Activated naive CD8-positive, alpha-beta T cell (primary cell): Measurements from ENCODE around the gene USP10.
A peak's percentile ranks its signal among the peaks of the same experiment; 100 is the strongest.
"Not testable (repeated sequence)": the region's sequence is repeated elsewhere in the genome, so short reads cannot be mapped to it uniquely, and the experiment has no call there.

Source experiments
- H3K27ac Mint-ChIP-seq: one replicate; pipeline ENCODE4 v1.8.0; 2021; ENCODE audit warnings: mixed read lengths
- H3K27me3 Mint-ChIP-seq: one replicate; pipeline ENCODE4 v1.8.0; 2021; ENCODE audit warnings: mixed read lengths
- H3K36me3 Mint-ChIP-seq: one replicate; pipeline ENCODE4 v1.8.0; 2021; ENCODE audit warnings: mixed read lengths
- H3K4me1 Mint-ChIP-seq: one replicate; pipeline ENCODE4 v1.8.0; 2021; ENCODE audit warnings: low read depth, mixed read lengths
- H3K4me3 Mint-ChIP-seq: one replicate; pipeline ENCODE4 v1.8.0; 2021; ENCODE audit warnings: mild to moderate bottlenecking, mixed read lengths
- H3K9me3 Mint-ChIP-seq: one replicate; pipeline ENCODE4 v1.8.0; 2021; ENCODE audit warnings: low read depth, mixed read lengths

The USP10 gene

DNA sequence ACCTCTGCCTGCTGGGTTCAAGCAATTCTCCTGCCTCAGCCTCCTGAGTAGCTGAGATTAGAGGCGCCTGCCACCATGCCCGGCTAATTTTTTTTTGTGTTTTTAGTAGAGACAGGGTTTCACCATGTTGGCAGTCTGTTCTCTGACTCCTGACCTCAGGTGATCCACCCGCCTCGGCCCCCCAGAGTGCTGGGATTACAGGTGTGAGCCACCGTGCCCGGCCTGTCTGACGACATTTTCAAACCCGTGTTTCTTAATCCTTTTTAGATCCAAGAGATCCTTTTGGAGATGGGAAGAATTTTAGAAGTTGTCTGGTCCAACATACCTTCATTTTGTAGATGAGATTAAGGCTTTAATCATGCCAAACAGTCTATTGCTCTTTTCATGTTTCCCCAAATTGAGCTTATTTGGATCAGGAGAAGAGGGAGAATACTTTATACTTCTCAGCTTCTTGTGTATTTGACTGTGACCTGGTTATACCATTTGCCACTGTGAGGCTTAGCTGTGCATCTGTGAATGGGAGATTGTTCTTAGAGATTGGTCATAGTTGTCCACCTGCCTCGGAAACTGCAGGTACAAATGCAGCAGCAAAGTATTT is 25.8 kb downstream of the USP10 start:
- no peaks in the 10 kb centered on the region for H3K27me3 Mint-ChIP-seq
- H3K4me3 Mint-ChIP-seq = peak overlapping the region; percentile 63

DNA sequence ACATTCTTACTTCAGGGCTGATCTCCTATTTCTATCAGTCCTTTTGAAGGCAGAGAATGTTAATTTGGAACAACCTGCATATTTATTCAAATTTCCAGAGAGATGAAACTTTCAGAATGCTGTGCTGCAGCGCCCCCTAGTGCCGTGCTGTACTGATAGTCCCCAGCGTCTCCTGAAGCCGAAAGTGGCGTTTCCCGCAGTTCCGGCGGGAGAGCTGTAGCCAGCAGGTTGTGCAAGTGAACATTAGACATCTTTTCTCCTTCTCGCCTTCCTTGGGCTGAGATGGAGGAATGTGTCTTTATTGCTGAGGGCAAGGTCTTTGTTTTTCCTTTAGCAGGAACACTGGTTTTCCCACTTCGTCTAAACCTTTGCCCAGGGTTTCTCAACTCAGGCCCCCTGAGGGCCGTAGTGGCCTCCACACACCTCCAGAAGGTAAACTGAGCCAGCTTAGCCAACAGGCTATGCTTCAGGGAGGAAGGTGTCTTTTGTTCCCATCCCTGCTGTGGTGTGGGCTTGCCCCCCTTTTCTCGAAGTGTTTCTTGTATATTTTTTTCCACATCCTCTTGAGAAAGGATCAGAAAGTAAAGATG is 26.4 kb downstream of the USP10 start:
- H3K9me3 Mint-ChIP-seq = no peaks in the 10 kb centered on the region

More for the DNA sequence above, 25.8 kb downstream of the USP10 start:
- Mint-ChIP-seq H3K36me3 (no peaks in the 10 kb centered on the region), H3K9me3 (no peaks in the 10 kb centered on the region), H3K27ac (no peak overlapping the region), H3K4me1 (peaks cover 78% of the 10 kb centered on the region)

GRCh38 chr16:84726669-84727467 is 27.1 kb downstream of the USP10 start:
- Mint-ChIP-seq H3K4me3 (no peak overlapping the region), H3K27me3 (no peaks in the 10 kb centered on the region), H3K9me3 (no peaks in the 10 kb centered on the region), H3K36me3 (no peaks in the 10 kb centered on the region), H3K27ac (no peak overlapping the region), H3K4me1 (peaks cover 81% of the 10 kb centered on the region)

More for the DNA sequence above, 26.4 kb downstream of the USP10 start:
- no peaks in the 10 kb centered on the region for H3K36me3 Mint-ChIP-seq
- peaks cover 78% of the 10 kb centered on the region for H3K4me1 Mint-ChIP-seq
- H3K4me3 Mint-ChIP-seq = peak overlapping the region; percentile 63
- no peak overlapping the region for H3K27ac Mint-ChIP-seq
- H3K27me3 Mint-ChIP-seq = no peaks in the 10 kb centered on the region

GRCh38 chr16:84728853-84729424 is 29.1 kb downstream of the USP10 start:
- Mint-ChIP-seq H3K36me3 (no peaks in the 10 kb centered on the region), H3K9me3 (no peaks in the 10 kb centered on the region), H3K27ac (no peak overlapping the region), H3K27me3 (no peaks in the 10 kb centered on the region), H3K4me1 (peaks cover 63% of the 10 kb centered on the region), H3K4me3 (no peak overlapping the region)

DNA sequence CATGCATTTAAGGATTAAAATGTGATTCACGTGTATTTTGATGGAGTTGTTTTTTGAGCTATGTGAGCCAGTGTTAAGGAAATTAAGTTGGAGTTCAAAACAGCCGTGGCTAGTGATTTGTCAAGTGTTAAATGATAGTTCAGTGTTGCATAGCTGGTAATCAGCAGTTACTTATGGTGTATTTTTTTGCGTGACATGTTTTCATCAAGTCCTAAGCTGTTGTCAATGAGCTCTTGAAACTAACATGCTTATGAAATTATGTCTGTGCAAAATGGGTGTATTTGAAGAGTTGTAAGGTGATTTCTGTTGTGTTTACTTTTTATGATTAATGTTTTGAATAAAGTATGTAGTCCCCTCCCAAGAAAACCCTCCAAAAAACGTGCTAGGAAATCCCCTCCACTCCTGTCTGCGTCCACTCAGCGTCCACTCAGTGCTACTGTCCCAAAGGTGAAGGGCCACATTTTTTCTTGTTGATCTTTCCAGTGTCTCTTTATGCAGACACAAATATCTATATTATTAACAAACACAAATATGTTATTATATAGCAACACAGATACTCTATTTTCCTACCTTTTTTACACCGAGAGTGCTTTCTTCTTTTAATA is 30.0 kb downstream of the USP10 start:
- H3K36me3 Mint-ChIP-seq = no peaks in the 10 kb centered on the region
- no peaks in the 10 kb centered on the region for H3K27me3 Mint-ChIP-seq
- H3K9me3 Mint-ChIP-seq = no peaks in the 10 kb centered on the region
- H3K27ac Mint-ChIP-seq = peak overlapping the region; percentile 11
- H3K4me1 Mint-ChIP-seq = peaks cover 55% of the 10 kb centered on the region
- H3K4me3 Mint-ChIP-seq = no peak overlapping the region

DNA sequence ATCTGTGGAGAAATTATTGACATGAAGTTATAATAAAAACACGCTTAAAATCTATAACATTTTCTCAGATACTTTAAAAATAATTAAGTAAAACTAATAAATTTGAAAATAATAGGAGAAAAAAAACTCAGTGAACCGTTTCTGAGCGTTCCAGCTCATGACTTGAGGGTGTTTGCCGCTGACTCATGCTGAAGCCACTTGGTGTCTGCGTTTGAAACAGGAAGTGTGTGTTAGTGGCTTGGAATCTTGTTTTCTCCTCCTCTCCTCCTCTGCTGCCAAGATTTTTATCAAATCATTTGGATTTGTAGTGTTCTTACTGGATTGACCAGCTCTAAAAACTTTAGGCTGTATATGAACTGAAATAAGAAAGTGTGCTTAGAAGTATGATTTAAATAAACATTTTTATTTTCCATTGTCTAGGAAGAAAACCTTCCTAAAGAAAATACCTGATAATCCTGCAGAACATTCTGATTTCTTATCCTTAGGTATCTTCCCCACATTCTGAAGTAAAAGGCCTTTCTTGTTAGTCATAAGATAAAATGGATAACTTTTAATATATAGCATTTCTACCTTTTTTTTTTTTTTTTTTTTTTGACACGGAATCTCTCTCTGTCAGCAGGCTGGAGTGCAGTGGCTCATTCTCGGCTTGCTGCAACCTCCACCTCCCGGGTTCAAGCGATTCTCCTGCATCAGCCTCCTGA is 30.8 kb downstream of the USP10 start:
- no peaks in the 10 kb centered on the region for H3K36me3 Mint-ChIP-seq
- H3K27ac Mint-ChIP-seq = no peak overlapping the region
- no peaks in the 10 kb centered on the region for H3K9me3 Mint-ChIP-seq
- peaks cover 51% of the 10 kb centered on the region for H3K4me1 Mint-ChIP-seq
- H3K27me3 Mint-ChIP-seq = no peaks in the 10 kb centered on the region
- peak overlapping the region; percentile 40 for H3K4me3 Mint-ChIP-seq

- peaks cover 51% of the 10 kb centered on the region for H3K4me1 Mint-ChIP-seq
- H3K27me3 Mint-ChIP-seq, H3K4me3 Mint-ChIP-seq, H3K27ac Mint-ChIP-seq, H3K9me3 Mint-ChIP-seq, H3K36me3 Mint-ChIP-seq: not testable (repeated sequence)
Observed at GRCh38 chr16:84732332-84732673, 32.5 kb downstream of the USP10 start.

DNA sequence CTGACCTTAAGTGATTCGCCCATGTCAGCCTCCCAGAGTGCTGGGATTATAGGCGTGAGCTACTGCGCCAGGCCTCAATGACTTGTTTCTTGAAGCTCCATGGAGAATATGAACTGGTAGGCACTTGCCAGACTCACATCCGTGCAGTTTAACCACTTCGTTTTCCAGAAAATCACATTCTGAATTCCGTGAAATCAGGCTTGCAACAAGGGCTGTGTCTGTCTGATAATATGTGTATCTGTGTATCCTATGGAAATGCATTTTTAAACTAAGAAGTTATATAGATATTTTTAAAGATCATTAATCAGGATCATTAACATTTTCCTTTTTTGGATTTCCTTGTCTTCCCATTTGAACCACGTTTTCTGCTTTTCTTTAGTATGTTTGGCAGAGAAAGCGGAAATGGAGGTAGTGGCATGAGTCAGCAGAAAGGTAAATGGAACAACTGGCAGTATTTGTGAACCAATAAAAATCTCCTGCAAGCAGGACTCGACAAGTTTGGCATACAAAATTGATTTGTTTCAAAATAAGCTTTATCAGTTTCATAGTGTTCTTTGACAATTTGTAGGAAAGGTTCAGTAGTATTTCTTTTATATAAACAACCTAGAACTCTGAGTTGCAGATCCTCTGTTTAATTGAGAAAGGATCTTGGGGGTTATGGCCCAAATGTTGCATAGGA is 33.0 kb downstream of the USP10 start:
- no peak overlapping the region for H3K4me3 Mint-ChIP-seq
- H3K27ac Mint-ChIP-seq = no peak overlapping the region
- H3K9me3 Mint-ChIP-seq = no peaks in the 10 kb centered on the region
- no peaks in the 10 kb centered on the region for H3K27me3 Mint-ChIP-seq
- no peaks in the 10 kb centered on the region for H3K36me3 Mint-ChIP-seq
- peaks cover 50% of the 10 kb centered on the region for H3K4me1 Mint-ChIP-seq

GRCh38 chr16:84735849-84736586 is 36.2 kb downstream of the USP10 start:
- Mint-ChIP-seq H3K27ac (peak overlapping the region; percentile 78), H3K27me3 (no peaks in the 10 kb centered on the region), H3K9me3 (no peaks in the 10 kb centered on the region), H3K4me1 (peaks cover 47% of the 10 kb centered on the region), H3K36me3 (no peaks in the 10 kb centered on the region), H3K4me3 (peak overlapping the region; percentile 40)

- Mint-ChIP-seq H3K27ac (peak overlapping the region; percentile 16), H3K4me1 (peaks cover 53% of the 10 kb centered on the region), H3K9me3 (no peaks in the 10 kb centered on the region), H3K4me3 (no peak overlapping the region), H3K36me3 (peaks cover 5% of the 10 kb centered on the region), H3K27me3 (no peaks in the 10 kb centered on the region)
Observed at GRCh38 chr16:84737192-84738011, 37.6 kb downstream of the USP10 start.

DNA sequence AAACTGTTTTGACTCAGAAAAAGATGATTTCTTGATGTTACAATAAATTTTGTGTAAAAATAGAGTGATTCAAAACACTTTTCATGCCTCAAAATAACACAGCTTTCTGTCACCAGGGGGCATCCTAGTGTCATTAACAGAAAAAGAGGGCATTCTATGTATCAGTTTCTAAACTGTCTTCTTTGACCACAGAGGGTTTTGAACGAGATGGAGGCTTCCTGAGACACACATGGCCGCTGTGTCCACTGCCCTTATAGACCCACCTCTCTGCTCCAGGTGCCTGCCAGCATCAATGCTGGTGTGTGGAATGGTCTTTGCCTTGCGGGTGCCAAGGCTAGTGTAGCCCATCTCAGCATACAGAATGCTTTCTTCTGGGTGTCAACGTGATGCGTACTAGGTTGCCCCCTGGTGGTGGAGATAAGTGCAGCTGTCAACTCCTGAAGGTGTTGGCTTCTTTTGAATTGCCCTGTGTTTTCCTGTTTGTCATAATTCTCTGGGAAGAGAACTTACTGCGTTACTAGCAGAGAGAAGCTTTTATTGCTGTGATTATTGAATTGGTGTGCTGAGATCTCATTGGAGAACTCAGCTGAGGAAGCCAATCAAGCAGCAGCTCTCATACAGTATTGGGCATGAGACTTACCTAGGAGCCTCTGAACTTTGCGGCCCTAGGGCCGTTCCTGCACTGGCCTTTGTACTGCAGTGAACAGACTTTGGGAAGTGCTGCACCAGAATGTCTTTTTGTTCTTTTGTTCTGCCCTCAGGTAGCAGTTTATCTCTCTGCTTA is 38.6 kb downstream of the USP10 start:
- H3K27me3 Mint-ChIP-seq = no peaks in the 10 kb centered on the region
- peaks cover 57% of the 10 kb centered on the region for H3K4me1 Mint-ChIP-seq
- peak overlapping the region; percentile 33 for H3K4me3 Mint-ChIP-seq
- no peaks in the 10 kb centered on the region for H3K9me3 Mint-ChIP-seq
- peaks cover 7% of the 10 kb centered on the region for H3K36me3 Mint-ChIP-seq
- peak overlapping the region; percentile 12 for H3K27ac Mint-ChIP-seq

DNA sequence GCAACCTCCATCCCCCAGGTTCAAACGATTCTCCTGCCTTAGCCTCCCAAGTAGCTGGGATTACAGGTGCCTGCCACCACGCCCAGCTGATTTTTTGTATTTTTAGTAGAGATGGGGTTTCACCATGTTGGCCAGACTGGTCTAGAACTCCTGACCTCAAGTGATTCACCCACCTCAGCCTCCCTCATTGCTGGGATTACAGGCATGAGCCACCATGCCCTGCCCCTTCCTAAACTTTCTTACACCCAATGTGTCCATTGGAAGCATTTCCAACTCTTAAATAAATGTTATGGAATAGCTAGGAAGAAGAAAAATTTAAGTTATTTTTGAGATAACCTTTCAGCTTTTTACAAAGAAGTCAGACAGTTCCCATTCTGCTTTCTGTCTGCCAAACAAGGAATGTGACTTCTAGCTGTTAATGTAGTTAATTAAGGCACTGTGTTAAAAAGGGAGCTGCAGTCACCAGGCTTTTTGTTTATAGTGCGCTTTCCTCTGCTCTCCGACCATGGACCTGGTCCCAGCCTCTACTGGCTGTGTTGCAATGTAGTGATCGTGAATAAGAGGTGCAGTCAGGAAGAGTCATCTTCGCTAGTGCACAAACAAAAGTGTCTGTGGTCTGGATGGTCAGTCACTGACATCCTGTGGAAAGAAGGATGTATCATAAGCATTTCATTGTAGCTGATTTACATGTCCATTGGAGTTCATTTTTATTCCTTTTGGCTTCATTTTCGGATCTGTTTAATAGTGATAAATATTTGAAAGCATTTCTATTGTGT is 39.7 kb downstream of the USP10 start:
- H3K27me3 Mint-ChIP-seq = no peaks in the 10 kb centered on the region
- no peak overlapping the region for H3K4me3 Mint-ChIP-seq
- H3K4me1 Mint-ChIP-seq = peaks cover 57% of the 10 kb centered on the region
- no peak overlapping the region for H3K27ac Mint-ChIP-seq
- H3K36me3 Mint-ChIP-seq = peaks cover 7% of the 10 kb centered on the region
- H3K9me3 Mint-ChIP-seq = no peaks in the 10 kb centered on the region
